Omental fat pad (tissue), 4 donors: Measurements from ENCODE around the gene TBX19. TPM values are rescaled to one million over a fixed set of nuclear protein-coding genes. Genes with fewer than 3 reads are reported as not detected.
A peak's percentile ranks its signal among the peaks of the same experiment; 100 is the strongest.

Source experiments
- ATAC-seq: fragments of 150-250 bp; one replicate; pipeline ENCODE4 v1.9.1; 2016; ENCODE audit warnings: mild to moderate bottlenecking, moderate library complexity; ENCODE audit not compliant: low FRiP score
- DNase-seq: peaks from one replicate; pipeline ENCODE4 v3.0.0-alpha.2; 2019; ENCODE audit warnings: low spot score
- CTCF ChIP-seq, 3 donors: fragments of 450-650 bp; IDR thresholded peaks; one replicate each; pipeline ENCODE4 v1.5.1; 2016 to 2017; ENCODE audit warnings: antibody characterized with exemption in 3 of 3, mild to moderate bottlenecking in 3 of 3, moderate library complexity in 2 of 3
- total RNA-seq, 4 donors: library from RNA; depleted of rRNA; stranded (reverse); fragments of >200 nt; gene quantifications; one replicate each; pipeline ENCODE4 v1.1.0, GENCODE V29; 2016

TBX19 gene
- total RNA-seq, 4 donors from 2014 or later, result 0.56 to 1.4 (median 1.3) TPM

GRCh38 chr1:168340781-168341482 lies 60.3 kb downstream of the TBX19 start:
- DNase-seq (no peak), ATAC-seq (no peak)
- no peak for TF ChIP-seq CTCF (IDR thresholded peaks at IDR 0.05)

GRCh38 chr1:168341483-168341975 lies 60.9 kb downstream of the TBX19 start:
- TF ChIP-seq CTCF (IDR thresholded peaks at IDR 0.05), result no peak
- ATAC-seq (no peak), DNase-seq (no peak)

GRCh38 chr1:168342572-168343280 lies 62.0 kb downstream of the TBX19 start:
- peak in 1 of 3 donors; percentile 66 for TF ChIP-seq CTCF (IDR thresholded peaks at IDR 0.05)
- ATAC-seq, result peak; percentile 99
- peak; percentile 74 for DNase-seq

GRCh38 chr1:168343566-168343965 lies 62.9 kb downstream of the TBX19 start:
- no peak for ATAC-seq
- no peak for TF ChIP-seq CTCF (IDR thresholded peaks at IDR 0.05)
- DNase-seq, result no peak

- TF ChIP-seq CTCF (IDR thresholded peaks at IDR 0.05), result no peak
- ATAC-seq, result no peak
- no peak for DNase-seq
Observed at GRCh38 chr1:168344517-168344916, 63.8 kb downstream of the TBX19 start.

- ATAC-seq, result no peak
Observed at GRCh38 chr1:168345939-168346338, 65.3 kb downstream of the TBX19 start.

More at GRCh38 chr1:168345939-168346338, 65.3 kb downstream of the TBX19 start:
- DNase-seq, result no peak
- TF ChIP-seq CTCF (IDR thresholded peaks at IDR 0.05), result no peak
